Right ventricle myocardium inferior (tissue), 1 donor: ENCODE measurements around the gene YY2. TPM values are rescaled to one million over a fixed set of nuclear protein-coding genes. Genes with fewer than 3 reads are reported as not detected.
A peak's percentile ranks its signal among the peaks of the same experiment; 100 is the strongest.
"Not testable (repeated sequence)": the region's sequence is repeated elsewhere in the genome, so short reads cannot be mapped to it uniquely, and the experiment has no call there.

ENCODE experiments used
- ATAC-seq: fragments of 200-7000 bp; cut with Tn5 transposase; one replicate; pipeline ENCODE4 v1.9.1; 2020; ENCODE audit warnings: mild to moderate bottlenecking, moderate library complexity
- DNase-seq: peaks from one replicate; pipeline ENCODE4 v3.0.0; 2021; ENCODE audit errors: missing footprints
- intact Hi-C: fragments of 100-400 bp; cut with DNase I; formaldehyde crosslinking; loops from one replicate; pipeline ENCODE4 v1.11.0; 2022
- long read RNA-seq: library from polyadenylated mRNA; unstranded; transcript quantifications from one replicate; pipeline ENCODE4 v2.0.0, GENCODE V29; 2021
- total RNA-seq: library from RNA; stranded (reverse); fragmentation: NEBNext Ultra II Directional; extraction: Animal tissue kit (Norgen Biotek cat#: 25700); gene quantifications from one replicate; pipeline ENCODE4 v1.2.1, GENCODE V29; 2021
- donor health status: DM: no; HTN: yes; CAD: no; lungs with severe emphysema.

The YY2 gene
- total RNA-seq, result 0.46 TPM
- long read RNA-seq, result 0 reads

GRCh38 chrX:21855937-21856415 is at the start of gene YY2:
Gene YY2 (plus strand): TSS chrX:21855987. CDS start chrX:21856485, 498 bp downstream.
- DNase-seq (no peak), ATAC-seq (no peak)
- intact Hi-C loops, result no loop called here

GRCh38 chrX:21806691-21807090 is 49.1 kb upstream of the YY2 start:
- DNase-seq, result no peak
- intact Hi-C loops, result no loop called here
- no peak for ATAC-seq

DNA sequence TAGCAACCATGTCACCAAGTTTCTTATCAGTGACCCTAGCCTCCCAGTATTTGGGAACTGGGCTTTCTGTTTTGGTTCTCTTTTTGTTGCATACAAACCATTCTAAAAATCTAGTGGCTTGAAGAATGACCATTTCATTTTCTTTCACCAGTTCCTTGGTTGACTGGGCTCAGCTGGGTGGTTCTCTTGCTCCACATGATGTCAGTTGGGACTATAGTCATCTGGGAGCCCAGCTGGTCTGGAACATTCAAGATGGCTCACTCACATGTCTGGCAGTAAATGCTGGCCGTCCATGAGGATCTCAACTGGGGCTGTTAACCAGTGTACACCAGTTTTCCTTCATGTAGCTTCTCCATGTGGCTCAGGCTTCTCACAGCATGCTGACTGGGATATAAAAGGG is 44.0 kb upstream of the YY2 start:
- intact Hi-C loops, result no loop called here
- ATAC-seq, result no peak
- peak; percentile 17 for DNase-seq

GRCh38 chrX:21812628-21813027 is 43.2 kb upstream of the YY2 start:
- ATAC-seq, result no peak
- intact Hi-C loops, result no loop called here
- DNase-seq, result no peak

- ATAC-seq, result no peak
- intact Hi-C loops, result no loop called here
- no peak for DNase-seq
Measured at GRCh38 chrX:21813612-21814368, 42.0 kb upstream of the YY2 start.

GRCh38 chrX:21816136-21816535 is 39.7 kb upstream of the YY2 start:
- intact Hi-C loops, result no loop called here
- ATAC-seq, result no peak
- DNase-seq, result no peak

GRCh38 chrX:21820170-21820569 is 35.6 kb upstream of the YY2 start:
- ATAC-seq, intact Hi-C loops, DNase-seq: not testable (repeated sequence)

GRCh38 chrX:21821875-21822274 is 33.9 kb upstream of the YY2 start:
- intact Hi-C loops, result no loop called here
- DNase-seq (no peak), ATAC-seq (no peak)

GRCh38 chrX:21831496-21831895 is 24.3 kb upstream of the YY2 start:
- DNase-seq (no peak), ATAC-seq (no peak)
- intact Hi-C loops, result no loop called here

DNA sequence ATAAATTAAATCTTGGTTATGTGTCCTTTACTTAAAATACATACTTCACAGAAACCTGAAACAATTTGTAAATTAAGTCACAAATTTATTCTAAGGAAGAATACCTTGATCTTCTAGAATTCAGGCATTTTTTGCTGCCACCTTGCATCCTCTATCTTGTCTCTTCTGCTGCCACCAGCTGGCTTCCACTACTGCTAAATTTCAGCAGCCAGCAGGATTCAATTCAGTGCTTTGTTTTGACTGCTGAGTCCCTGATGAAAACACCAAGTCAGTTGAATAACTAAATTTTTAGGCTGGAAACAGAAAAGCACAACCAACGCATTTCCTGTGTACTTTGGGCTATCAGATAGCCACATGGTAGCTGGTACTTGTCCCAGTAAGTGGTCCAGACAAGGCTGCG is 18.7 kb upstream of the YY2 start:
- DNase-seq, result no peak
- no peak for ATAC-seq
- intact Hi-C loops, result loop anchor here (5.0 kb wide), 1 partner anchor 105 kb away; the partner anchor contains the start of gene SMS

GRCh38 chrX:21838937-21839333 is 16.9 kb upstream of the YY2 start:
- ATAC-seq, result peak; percentile 17
- no peak for DNase-seq
- intact Hi-C loops, result loop anchor here (1.0 to 5.0 kb wide), 2 partner anchors 82 to 103 kb away; partner anchors contain the start of gene SMS

DNA sequence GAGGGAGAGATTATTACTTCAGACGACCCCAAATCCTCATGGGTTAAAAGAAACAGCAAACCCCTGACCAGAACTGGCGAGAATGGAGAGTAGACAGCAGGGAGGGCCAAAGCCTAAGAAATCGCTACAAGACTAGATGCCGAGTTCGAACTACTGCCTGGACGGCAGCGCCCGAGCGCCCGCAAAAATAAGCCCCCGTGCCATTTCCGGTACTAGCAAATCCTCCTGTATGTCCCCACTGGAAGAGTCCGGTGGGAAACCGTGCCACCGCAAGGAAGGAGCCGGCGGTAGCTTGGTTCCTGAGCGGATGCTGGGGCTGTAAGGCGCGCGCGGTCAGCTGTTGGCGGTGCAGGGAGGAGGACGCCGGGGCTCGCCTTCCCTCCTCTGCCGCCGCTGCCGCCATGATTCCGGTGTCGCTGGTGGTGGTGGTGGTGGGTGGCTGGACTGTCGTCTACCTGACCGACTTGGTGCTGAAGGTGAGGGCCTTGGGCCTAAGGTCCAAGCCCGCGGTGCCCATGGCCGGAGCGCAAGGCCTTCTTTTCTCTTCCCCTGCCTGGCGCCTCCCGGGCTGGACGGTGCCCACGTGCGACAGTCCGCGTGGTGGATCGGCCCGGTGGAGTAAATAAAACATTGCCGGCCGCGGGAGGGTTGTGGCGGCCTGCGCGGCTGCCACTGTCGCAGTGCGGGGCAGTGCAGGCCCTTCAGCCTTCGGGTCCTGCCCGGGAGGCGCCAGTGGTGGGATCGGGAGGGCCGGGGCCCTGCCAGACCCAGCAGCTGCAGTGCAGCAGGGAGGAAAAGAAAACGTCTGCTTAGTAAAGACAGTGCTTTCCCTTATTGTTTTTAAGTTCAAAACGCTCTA is 16.2 kb upstream of the YY2 start, which contains the start of gene MBTPS2:
TSS of gene MBTPS2 (plus strand) at position 284 of the 859 bp plus-strand sequence. CDS start at position 402, 118 bp downstream.
- peak; percentile 88 for DNase-seq
- ATAC-seq, result peak; percentile 95
- intact Hi-C loops, result loop anchor here (1.0 to 5.0 kb wide), 2 partner anchors 82 to 103 kb away; partner anchors contain the start of gene SMS

- no peak for DNase-seq
- ATAC-seq, result no peak
Measured at GRCh38 chrX:21840193-21840545, 15.6 kb upstream of the YY2 start.

DNA sequence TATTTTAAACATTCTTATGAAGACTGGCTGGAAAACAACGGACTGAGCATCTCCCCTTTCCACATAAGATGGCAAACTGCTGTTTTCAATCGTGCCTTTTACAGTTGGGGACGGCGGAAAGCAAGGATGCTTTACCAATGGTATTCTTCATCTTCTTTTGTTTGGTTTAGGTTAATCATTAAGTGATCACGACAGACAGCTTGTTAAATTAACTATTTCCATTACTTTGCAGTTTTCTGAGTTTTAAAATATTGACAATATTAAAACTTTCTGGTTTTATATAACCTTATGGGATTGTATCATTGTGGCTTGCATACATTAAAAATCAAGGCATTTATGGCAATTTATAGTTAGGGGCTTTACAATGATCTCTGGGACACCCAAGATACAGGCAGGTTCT is 12.6 kb upstream of the YY2 start:
- ATAC-seq (no peak), DNase-seq (no peak)
- intact Hi-C loops, result no loop called here

More at GRCh38 chrX:21840193-21840545, 15.6 kb upstream of the YY2 start:
- intact Hi-C loops, result no loop called here

DNA sequence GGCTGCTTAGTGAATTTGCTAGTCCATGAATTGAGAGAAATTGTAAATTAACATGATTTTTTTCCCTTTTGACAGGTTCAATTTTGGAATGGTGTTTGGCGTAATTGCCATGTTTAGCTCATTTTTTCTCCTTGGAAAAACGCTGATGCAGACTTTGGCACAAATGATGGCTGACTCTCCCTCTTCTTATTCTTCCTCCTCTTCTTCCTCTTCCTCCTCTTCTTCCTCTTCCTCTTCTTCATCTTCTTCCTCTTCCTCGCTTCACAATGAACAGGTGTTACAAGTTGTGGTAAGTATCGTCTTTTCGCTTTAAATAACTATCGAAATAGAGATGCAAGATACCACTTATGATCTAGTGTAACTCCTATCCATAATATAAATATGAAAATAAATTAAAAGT is 10.7 kb upstream of the YY2 start:
- intact Hi-C loops, result no loop called here
- DNase-seq, result no peak
- no peak for ATAC-seq

- no peak for DNase-seq
- intact Hi-C loops, result no loop called here
- ATAC-seq, result no peak
Measured at GRCh38 chrX:21847342-21847741, 8.4 kb upstream of the YY2 start.

- no peak for ATAC-seq
- intact Hi-C loops, result no loop called here
- no peak for DNase-seq
Measured at GRCh38 chrX:21853578-21853977, 2.2 kb upstream of the YY2 start.

- DNase-seq (no peak), ATAC-seq (no peak)
- intact Hi-C loops, result no loop called here
Measured at GRCh38 chrX:21856504-21856903, 717 bp downstream of the YY2 start.

DNA sequence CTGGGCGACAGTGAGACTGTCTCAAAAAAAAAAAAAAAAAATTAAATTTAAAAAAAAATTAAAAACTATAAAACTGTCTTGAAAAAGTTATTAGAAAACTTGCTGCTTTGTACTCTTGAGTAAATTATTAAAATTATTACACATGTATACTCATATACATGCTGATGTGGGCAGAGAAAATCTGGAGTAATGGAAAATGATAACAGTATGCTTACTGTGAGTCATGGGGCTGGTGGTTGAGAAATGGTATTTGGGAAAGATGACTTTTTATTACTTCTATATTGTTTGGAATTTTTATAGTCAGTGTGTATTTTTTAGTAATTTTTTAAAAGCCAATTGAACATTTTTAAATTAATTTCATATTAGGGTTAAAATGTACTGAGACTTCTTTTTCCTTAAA is 7.5 kb downstream of the YY2 start:
- ATAC-seq, result no peak
- DNase-seq, result no peak

GRCh38 chrX:21865436-21865835 is 9.6 kb downstream of the YY2 start:
- DNase-seq (no peak), ATAC-seq (no peak)
- intact Hi-C loops, result no loop called here

More for the DNA sequence above, 7.5 kb downstream of the YY2 start:
- intact Hi-C loops, result no loop called here
